ENCODE measurements around the gene GALNT13. TPM values are rescaled to one million over a fixed set of nuclear protein-coding genes. Genes with fewer than 3 reads are reported as not detected.

The GALNT13 gene
- total RNA-seq, 1 donor = 0.36 TPM

DNA sequence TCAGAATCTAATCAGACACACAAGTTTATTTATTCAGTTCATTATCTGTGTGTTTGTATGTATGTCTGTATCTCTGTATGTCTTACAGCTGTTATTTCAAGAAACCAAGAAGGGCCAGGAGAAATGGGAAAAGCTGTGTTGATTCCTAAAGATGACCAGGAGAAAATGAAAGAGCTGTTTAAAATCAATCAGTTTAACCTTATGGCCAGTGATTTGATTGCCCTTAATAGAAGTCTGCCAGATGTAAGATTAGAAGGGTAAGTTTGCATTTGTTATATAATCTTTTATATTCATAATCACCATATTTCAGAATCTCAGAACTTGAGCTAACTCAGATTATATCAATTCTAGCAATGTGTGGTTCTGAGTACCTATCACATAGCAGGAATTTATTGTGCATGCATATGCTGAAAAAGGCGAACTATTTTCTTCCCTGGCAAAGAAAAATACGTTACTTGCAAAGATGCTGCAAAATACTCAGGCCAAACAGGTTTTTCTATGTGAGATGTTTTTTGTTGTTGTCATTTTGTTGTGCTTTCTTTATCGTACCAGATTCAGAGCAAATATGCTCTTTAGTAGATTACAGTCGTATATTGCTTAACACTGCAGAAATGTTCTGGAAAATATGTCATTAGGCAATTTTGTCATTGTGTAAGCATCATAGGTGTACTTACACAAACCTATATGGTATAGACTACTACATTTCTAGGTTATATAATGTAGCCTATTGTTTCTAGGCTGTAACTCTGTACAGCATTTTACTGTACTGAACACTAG lies 268.7 kb downstream of the GALNT13 start:
- TF ChIP-seq, protein P1, sequence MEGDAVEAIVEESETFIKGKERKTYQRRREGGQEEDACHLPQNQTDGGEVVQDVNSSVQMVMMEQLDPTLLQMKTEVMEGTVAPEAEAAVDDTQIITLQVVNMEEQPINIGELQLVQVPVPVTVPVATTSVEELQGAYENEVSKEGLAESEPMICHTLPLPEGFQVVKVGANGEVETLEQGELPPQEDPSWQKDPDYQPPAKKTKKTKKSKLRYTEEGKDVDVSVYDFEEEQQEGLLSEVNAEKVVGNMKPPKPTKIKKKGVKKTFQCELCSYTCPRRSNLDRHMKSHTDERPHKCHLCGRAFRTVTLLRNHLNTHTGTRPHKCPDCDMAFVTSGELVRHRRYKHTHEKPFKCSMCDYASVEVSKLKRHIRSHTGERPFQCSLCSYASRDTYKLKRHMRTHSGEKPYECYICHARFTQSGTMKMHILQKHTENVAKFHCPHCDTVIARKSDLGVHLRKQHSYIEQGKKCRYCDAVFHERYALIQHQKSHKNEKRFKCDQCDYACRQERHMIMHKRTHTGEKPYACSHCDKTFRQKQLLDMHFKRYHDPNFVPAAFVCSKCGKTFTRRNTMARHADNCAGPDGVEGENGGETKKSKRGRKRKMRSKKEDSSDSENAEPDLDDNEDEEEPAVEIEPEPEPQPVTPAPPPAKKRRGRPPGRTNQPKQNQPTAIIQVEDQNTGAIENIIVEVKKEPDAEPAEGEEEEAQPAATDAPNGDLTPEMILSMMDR (IDR thresholded peaks at IDR 0.05; ENCODE audit: extremely low read depth, low read depth, low read length) = no peak
- H4K20me1 ChIP-seq (ENCODE audit: insufficient read depth, low read length) = no peaks in the 10 kb centered on the region
- no peak overlapping the region for H3K27ac ChIP-seq (ENCODE audit: low read depth, low read length)
- no peak overlapping the region for H3K4me2 ChIP-seq (ENCODE audit: insufficient read depth, low read length)
- H2AFZ ChIP-seq (ENCODE audit: low read length) = no peak overlapping the region
- H3K4me3 ChIP-seq (ENCODE audit: insufficient read depth, low read length) = no peak overlapping the region
- DNase-seq (ENCODE audit: insufficient read length, low spot score, missing footprints) = no peak
- H3K4me1 ChIP-seq (ENCODE audit: insufficient read depth, low read length) = peaks cover 10% of the 10 kb centered on the region
- H3K9me3 ChIP-seq (ENCODE audit: low read depth, low read length) = no peaks in the 10 kb centered on the region
- H3K79me2 ChIP-seq (ENCODE audit: insufficient read depth, low read length) = no peaks in the 10 kb centered on the region
- no peaks in the 10 kb centered on the region for H3K27me3 ChIP-seq (ENCODE audit: insufficient read depth, low read length)
- H3K36me3 ChIP-seq (ENCODE audit: insufficient read depth, low read length) = no peaks in the 10 kb centered on the region

DNA sequence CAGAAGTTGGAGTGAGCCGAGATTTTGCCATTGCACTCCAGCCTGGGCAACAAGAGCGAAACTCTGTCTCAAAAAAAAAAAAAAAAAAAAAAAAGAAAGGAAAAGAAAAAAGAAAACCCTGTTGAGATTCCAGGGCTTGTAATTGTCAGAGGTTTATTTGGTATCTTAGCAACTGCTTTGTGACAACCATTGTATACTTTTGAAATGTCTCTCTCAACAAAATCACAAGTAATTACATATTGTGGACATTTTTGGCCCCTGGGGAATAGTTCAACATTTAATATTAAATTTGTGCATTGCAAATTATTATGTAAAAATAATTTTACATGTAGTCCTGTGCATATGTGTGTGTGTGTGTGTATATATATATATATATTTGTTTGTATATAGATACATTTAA lies 270.8 kb downstream of the GALNT13 start:
- Histone ChIP-seq H3K36me3 (ENCODE audit: insufficient read depth, low read length) (no peaks in the 10 kb centered on the region), H3K27me3 (ENCODE audit: insufficient read depth, low read length) (no peaks in the 10 kb centered on the region), H3K9me3 (ENCODE audit: low read depth, low read length) (no peaks in the 10 kb centered on the region), H3K4me1 (ENCODE audit: insufficient read depth, low read length) (peaks cover 10% of the 10 kb centered on the region), H3K4me3 (ENCODE audit: insufficient read depth, low read length) (no peak overlapping the region), H3K79me2 (ENCODE audit: insufficient read depth, low read length) (no peaks in the 10 kb centered on the region), H3K27ac (ENCODE audit: low read depth, low read length) (no peak overlapping the region), H4K20me1 (ENCODE audit: insufficient read depth, low read length) (no peaks in the 10 kb centered on the region), H2AFZ (ENCODE audit: low read length) (no peak overlapping the region), H3K4me2 (ENCODE audit: insufficient read depth, low read length) (no peak overlapping the region)
- TF ChIP-seq, protein P1 (IDR thresholded peaks at IDR 0.05; ENCODE audit: extremely low read depth, low read depth, low read length) = no peak
- DNase-seq (ENCODE audit: insufficient read length, low spot score, missing footprints) = no peak

DNA sequence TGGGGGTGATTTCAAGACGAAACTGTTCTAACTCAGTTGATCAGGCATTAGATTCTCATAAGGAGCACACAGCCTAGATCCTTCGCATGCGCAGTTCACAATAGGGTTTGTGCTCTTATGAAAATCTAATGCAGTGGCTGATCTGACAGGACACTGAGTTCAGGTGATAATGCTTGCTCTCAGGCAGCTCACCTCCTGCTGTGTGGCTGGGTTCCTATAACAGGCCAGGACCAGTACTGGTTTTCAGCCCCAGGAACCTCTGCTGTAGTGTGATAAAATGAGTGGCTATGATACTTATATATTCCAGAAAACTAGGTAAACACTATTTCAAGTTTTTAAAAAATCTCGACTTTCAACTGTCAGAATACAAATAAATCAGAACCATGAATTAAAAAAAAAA lies 271.4 kb downstream of the GALNT13 start:
- Histone ChIP-seq H3K27ac (ENCODE audit: low read depth, low read length) (peak overlapping the region; percentile 82), H4K20me1 (ENCODE audit: insufficient read depth, low read length) (no peaks in the 10 kb centered on the region), H2AFZ (ENCODE audit: low read length) (peak overlapping the region; percentile 18), H3K79me2 (ENCODE audit: insufficient read depth, low read length) (no peaks in the 10 kb centered on the region), H3K27me3 (ENCODE audit: insufficient read depth, low read length) (no peaks in the 10 kb centered on the region), H3K4me1 (ENCODE audit: insufficient read depth, low read length) (peaks cover 10% of the 10 kb centered on the region), H3K9me3 (ENCODE audit: low read depth, low read length) (no peaks in the 10 kb centered on the region), H3K36me3 (ENCODE audit: insufficient read depth, low read length) (no peaks in the 10 kb centered on the region), H3K4me2 (ENCODE audit: insufficient read depth, low read length) (no peak overlapping the region), H3K4me3 (ENCODE audit: insufficient read depth, low read length) (no peak overlapping the region)
- TF ChIP-seq, protein P1 (IDR thresholded peaks at IDR 0.05; ENCODE audit: extremely low read depth, low read depth, low read length) = no peak
- no peak for DNase-seq (ENCODE audit: insufficient read length, low spot score, missing footprints)

DNA sequence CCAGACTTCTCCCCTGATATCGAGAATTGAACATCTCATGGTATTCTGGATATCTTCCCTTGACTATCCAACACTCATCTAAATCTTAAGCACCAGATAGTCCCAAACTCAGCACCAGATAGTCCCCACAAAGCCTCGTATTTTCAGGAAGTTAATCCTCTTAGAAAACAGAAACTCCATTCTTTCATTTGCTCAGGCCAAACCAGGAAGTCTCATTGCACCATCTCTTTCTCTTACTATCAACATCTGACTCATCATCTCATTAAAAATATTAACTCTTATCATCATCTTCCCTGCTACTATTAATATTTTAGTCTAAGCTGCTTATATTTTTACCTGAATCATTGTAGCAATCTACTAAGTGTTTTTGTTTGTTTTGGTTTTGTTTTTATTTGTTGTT lies 286.4 kb downstream of the GALNT13 start:
- H3K27me3 ChIP-seq (ENCODE audit: insufficient read depth, low read length) = no peaks in the 10 kb centered on the region
- H3K4me2 ChIP-seq (ENCODE audit: insufficient read depth, low read length) = no peak overlapping the region
- no peak overlapping the region for H3K27ac ChIP-seq (ENCODE audit: low read depth, low read length)
- no peaks in the 10 kb centered on the region for H4K20me1 ChIP-seq (ENCODE audit: insufficient read depth, low read length)
- H3K36me3 ChIP-seq (ENCODE audit: insufficient read depth, low read length) = no peaks in the 10 kb centered on the region
- DNase-seq (ENCODE audit: insufficient read length, low spot score, missing footprints) = no peak
- no peaks in the 10 kb centered on the region for H3K9me3 ChIP-seq (ENCODE audit: low read depth, low read length)
- no peaks in the 10 kb centered on the region for H3K4me1 ChIP-seq (ENCODE audit: insufficient read depth, low read length)
- no peak overlapping the region for H3K4me3 ChIP-seq (ENCODE audit: insufficient read depth, low read length)
- TF ChIP-seq, protein P1 (IDR thresholded peaks at IDR 0.05; ENCODE audit: extremely low read depth, low read depth, low read length) = no peak
- peak overlapping the region; percentile 23 for H2AFZ ChIP-seq (ENCODE audit: low read length)
- no peaks in the 10 kb centered on the region for H3K79me2 ChIP-seq (ENCODE audit: insufficient read depth, low read length)
